ENCODE measurements around the gene SPC25. TPM values are rescaled to one million over a fixed set of nuclear protein-coding genes. Genes with fewer than 3 reads are reported as not detected.

SPC25 gene
- total RNA-seq, 4 donors from 2014 or later, result 2.5 to 10.5 TPM; not detected in 2

DNA sequence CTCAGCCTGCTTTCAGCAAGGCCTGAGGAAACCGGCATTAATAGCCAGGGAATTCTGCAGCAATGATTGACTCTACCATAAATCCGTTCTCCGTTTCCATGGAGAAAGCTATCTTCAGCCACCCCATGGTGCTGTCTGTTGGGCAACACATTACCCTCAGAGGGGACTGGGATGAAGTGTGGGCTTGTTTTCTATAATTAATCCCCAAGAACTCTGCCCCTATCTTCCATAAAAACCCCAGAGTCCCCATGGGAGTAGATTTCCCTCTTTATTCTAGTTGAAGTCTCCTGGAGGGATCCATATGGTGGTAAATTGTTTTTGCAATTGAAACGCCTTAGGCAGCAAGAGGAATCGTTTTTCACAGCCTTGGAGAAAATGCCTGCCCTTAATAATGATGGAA, 20.1 kb upstream of the SPC25 start:
- Histone ChIP-seq H3K4me1 (peaks cover 0 to 5% (median 2%) of the 10 kb centered on the region in 4 donors), H3K27ac (no peak overlapping the region), H3K4me3 (no peak overlapping the region), H3K36me3 (no peaks in the 10 kb centered on the region), H3K9me3 (no peaks in the 10 kb centered on the region), H3K27me3 (peaks cover 9% of the 10 kb centered on the region)
- intact Hi-C loops (cut with DNase I; ENCODE audit: low total_unique reads), result no loop called here
- TF ChIP-seq POLR2AphosphoS5 (IDR thresholded peaks at IDR 0.05), result no peak
- TF ChIP-seq EP300 (IDR thresholded peaks at IDR 0.05; ENCODE audit: low read depth), result no peak
- TF ChIP-seq, protein P1, sequence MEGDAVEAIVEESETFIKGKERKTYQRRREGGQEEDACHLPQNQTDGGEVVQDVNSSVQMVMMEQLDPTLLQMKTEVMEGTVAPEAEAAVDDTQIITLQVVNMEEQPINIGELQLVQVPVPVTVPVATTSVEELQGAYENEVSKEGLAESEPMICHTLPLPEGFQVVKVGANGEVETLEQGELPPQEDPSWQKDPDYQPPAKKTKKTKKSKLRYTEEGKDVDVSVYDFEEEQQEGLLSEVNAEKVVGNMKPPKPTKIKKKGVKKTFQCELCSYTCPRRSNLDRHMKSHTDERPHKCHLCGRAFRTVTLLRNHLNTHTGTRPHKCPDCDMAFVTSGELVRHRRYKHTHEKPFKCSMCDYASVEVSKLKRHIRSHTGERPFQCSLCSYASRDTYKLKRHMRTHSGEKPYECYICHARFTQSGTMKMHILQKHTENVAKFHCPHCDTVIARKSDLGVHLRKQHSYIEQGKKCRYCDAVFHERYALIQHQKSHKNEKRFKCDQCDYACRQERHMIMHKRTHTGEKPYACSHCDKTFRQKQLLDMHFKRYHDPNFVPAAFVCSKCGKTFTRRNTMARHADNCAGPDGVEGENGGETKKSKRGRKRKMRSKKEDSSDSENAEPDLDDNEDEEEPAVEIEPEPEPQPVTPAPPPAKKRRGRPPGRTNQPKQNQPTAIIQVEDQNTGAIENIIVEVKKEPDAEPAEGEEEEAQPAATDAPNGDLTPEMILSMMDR (IDR thresholded peaks at IDR 0.05), result no peak
- TF ChIP-seq POLR2A (IDR thresholded peaks at IDR 0.05), result no peak
- 79 to 81% methylated on average over 5 of the region's 5 CpGs for WGBS, 2 donors (ENCODE audit: low coverage in 1 of 2)
- DNase-seq, result no peak
- in situ Hi-C loops (cut with MboI; ENCODE audit: low pct_ligation_motif_present in 1 of 4, low pct_unique_long_range_greater_than_20kb in 1 of 4, low sequenced_read_pairs in 3 of 4), result loop anchor here in 3 of 4 donors (25.0 kb wide), 3 partner anchors 148 to 773 kb away; no protein-coding TSS in a partner anchor

DNA sequence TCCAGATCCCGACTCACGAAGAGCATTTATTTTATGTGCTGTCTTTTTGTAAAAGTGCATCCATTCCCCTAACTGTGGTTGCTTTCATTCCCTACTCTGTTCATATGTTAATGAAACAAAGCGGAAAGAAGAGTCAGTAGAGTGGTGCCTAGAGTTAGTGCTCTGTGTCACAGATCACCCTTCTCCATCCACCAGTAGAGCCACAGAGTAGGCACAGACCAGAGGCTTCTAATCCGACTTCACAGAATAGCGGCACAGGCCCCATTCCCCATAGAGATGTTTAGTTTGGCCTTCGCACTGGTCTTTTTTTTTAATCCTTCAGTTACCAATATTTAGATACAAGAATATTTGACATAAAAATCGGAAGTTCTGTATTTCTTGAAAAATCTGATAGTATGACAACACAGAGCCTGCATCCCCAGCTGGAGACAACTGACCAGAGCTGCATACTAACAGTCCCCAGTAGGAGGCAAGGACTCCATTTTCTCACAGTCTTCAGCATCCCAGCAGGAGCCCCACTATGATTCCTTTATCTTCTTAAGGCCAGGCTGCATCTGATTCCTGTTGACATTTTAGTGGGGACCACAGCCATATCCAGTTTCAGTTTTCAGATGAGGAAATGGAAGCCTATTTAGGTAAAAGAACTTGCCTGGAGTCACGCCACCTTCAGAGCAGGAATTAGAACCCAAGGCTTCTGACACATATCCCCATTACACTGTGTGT, 17.9 kb upstream of the SPC25 start:
- Histone ChIP-seq H3K36me3 (no peaks in the 10 kb centered on the region), H3K27ac (no peak overlapping the region), H3K27me3 (peaks cover 11% of the 10 kb centered on the region), H3K9me3 (no peaks in the 10 kb centered on the region), H3K4me1 (peaks cover 0 to 5% (median 2%) of the 10 kb centered on the region in 4 donors), H3K4me3 (no peak overlapping the region)
- in situ Hi-C loops (cut with MboI; ENCODE audit: low pct_ligation_motif_present in 1 of 4, low pct_unique_long_range_greater_than_20kb in 1 of 4, low sequenced_read_pairs in 3 of 4), result loop anchor here in 3 of 4 donors (25.0 kb wide), 3 partner anchors 146 to 771 kb away; no protein-coding TSS in a partner anchor
- DNase-seq, result no peak
- TF ChIP-seq, protein P1 (IDR thresholded peaks at IDR 0.05), result no peak
- 90 to 92% methylated on average over 7 to 8 of the region's 8 CpGs for WGBS, 2 donors (ENCODE audit: low coverage in 1 of 2)
- intact Hi-C loops (cut with DNase I; ENCODE audit: low total_unique reads), result no loop called here

DNA sequence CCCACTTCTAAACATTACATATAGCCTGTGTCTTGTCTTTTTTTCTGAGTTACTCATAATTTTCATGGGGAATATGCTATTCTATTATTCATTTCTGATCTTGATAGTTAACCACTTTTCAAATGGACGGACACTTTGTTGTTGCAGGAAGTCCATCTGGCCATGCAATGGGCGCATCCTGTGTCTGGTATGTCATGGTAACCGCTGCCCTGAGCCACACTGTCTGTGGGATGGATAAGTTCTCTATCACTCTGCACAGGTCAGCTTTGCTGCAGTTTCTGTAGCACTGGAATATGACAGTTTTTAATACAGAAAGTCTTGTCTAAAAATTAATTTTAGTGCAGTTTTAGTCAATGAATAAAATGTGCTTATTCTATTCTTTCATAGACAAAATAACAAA, 14.1 kb upstream of the SPC25 start:
- H3K36me3 ChIP-seq, result no peaks in the 10 kb centered on the region
- in situ Hi-C loops (cut with MboI; ENCODE audit: low pct_ligation_motif_present in 1 of 4, low pct_unique_long_range_greater_than_20kb in 1 of 4, low sequenced_read_pairs in 3 of 4), result loop anchor here in 3 of 4 donors (25.0 kb wide), 3 partner anchors 142 to 767 kb away; no protein-coding TSS in a partner anchor
- H3K4me1 ChIP-seq, result no peaks in the 10 kb centered on the region
- no peak for TF ChIP-seq POLR2AphosphoS5 (IDR thresholded peaks at IDR 0.05)
- TF ChIP-seq POLR2A (IDR thresholded peaks at IDR 0.05), result no peak
- no peak overlapping the region for H3K4me3 ChIP-seq
- H3K9me3 ChIP-seq, result no peaks in the 10 kb centered on the region
- intact Hi-C loops (cut with DNase I; ENCODE audit: low total_unique reads), result no loop called here
- no peak overlapping the region for H3K27ac ChIP-seq
- peaks cover 5% of the 10 kb centered on the region for H3K27me3 ChIP-seq
- DNase-seq, result no peak
- WGBS, 2 donors (ENCODE audit: low coverage in 1 of 2), result 85 to 93% methylated on average over 3 of the region's 3 CpGs

DNA sequence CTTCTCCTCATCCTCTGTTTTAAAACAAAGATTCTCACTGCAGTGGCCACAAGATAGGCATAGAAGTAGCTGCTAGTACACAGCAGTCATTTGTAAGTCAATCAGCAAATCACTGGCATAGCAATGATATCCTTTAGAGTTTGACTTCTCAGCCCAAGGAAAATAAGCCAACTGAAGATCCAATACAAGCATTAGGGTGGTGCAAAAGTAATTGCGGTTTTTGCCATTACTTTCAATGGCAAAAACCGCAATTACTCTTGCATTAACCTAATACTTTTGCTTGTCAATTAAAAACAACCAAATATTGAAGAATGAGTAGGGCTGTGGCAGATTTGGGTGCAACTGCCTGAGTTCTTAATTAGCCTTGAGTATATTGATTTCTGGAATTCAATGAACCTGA, 13.7 kb upstream of the SPC25 start:
- H3K36me3 ChIP-seq, result no peaks in the 10 kb centered on the region
- in situ Hi-C loops (cut with MboI; ENCODE audit: low pct_ligation_motif_present in 1 of 4, low pct_unique_long_range_greater_than_20kb in 1 of 4, low sequenced_read_pairs in 3 of 4) (loop anchor here in 3 of 4 donors (25.0 kb wide), 3 partner anchors 142 to 767 kb away; no protein-coding TSS in a partner anchor), intact Hi-C loops (cut with DNase I; ENCODE audit: low total_unique reads) (no loop called here)
- TF ChIP-seq, protein P1 (IDR thresholded peaks at IDR 0.05), result no peak
- H3K27ac ChIP-seq, result no peak overlapping the region
- no peaks in the 10 kb centered on the region for H3K4me1 ChIP-seq
- 94 to 98% methylated on average over 2 of the region's 2 CpGs for WGBS, 2 donors (ENCODE audit: low coverage in 1 of 2)
- H3K27me3 ChIP-seq, result peaks cover 5% of the 10 kb centered on the region
- H3K4me3 ChIP-seq, result no peak overlapping the region
- DNase-seq, result no peak
- no peaks in the 10 kb centered on the region for H3K9me3 ChIP-seq

Measured in transverse colon (tissue), 4 donors.